ENCODE results near the gene FNDC3B. TPM values are rescaled to one million over a fixed set of nuclear protein-coding genes. Genes with fewer than 3 reads are reported as not detected.

Gene FNDC3B
- total RNA-seq, 5 donors from 2014 or later (not counting 1 experiment from before 2014, with no cell fraction given) = 18.1 to 46.5 (median 23.5) TPM

GRCh38 chr3:172309059-172309458 lies 269.7 kb downstream of the FNDC3B start:
- no peaks in the 10 kb centered on the region for H3K4me1 Mint-ChIP-seq
- WGBS (ENCODE audit: insufficient coverage) = no CpG with 5 or more reads among the region's 3 CpGs

GRCh38 chr3:172309741-172310427 lies 270.5 kb downstream of the FNDC3B start:
- Histone ChIP-seq H3K27me3 (replicated peaks in 1 of 2; ENCODE audit: control insufficient read depth in 2 of 2, extremely low read depth in 1 of 2, insufficient read depth in 2 of 2, low read length in 1 of 2) (no peaks in the 10 kb centered on the region), H3K4me3 (ENCODE audit: control insufficient read depth in 1 of 2, extremely low read depth in 1 of 2, low read length in 1 of 2) (no peak overlapping the region), H3K36me3 (ENCODE audit: control insufficient read depth in 2 of 2, extremely low read depth in 1 of 2, insufficient read depth in 1 of 2, low read length in 1 of 2) (peaks cover 3 to 33% of the 10 kb centered on the region in 2 donors), H3K9me3 (no peaks in the 10 kb centered on the region), H3K27ac (ENCODE audit: low read length) (no peak overlapping the region), H3K4me1 (ENCODE audit: control insufficient read depth in 1 of 2, extremely low read depth in 1 of 2, insufficient read depth in 2 of 2, low read length in 2 of 2) (no peaks in the 10 kb centered on the region)
- no peaks in the 10 kb centered on the region for H3K27me3 Mint-ChIP-seq
- H3K27ac Mint-ChIP-seq = no peak overlapping the region
- WGBS (ENCODE audit: insufficient coverage) = 96% methylated on average over 4 of the region's 7 CpGs
- no peaks in the 10 kb centered on the region for H3K4me1 Mint-ChIP-seq
- ChIA-PET POLR2A (no interaction called here), CTCF (interaction anchor here in 1 of 2 donors (0.6 kb wide), 1 partner anchor 1349 kb away, joined by 4 read pairs; no protein-coding TSS in a partner anchor)
- H3K9me3 Mint-ChIP-seq = no peaks in the 10 kb centered on the region
- ATAC-seq (replicated peaks in 1 of 4) (no peak), DNase-seq (no peak)
- no peak overlapping the region for H3K4me3 Mint-ChIP-seq
- peaks cover 69% of the 10 kb centered on the region for H3K36me3 Mint-ChIP-seq

More at GRCh38 chr3:172309059-172309458, 269.7 kb downstream of the FNDC3B start:
- ChIA-PET POLR2A (no interaction called here), CTCF (no interaction called here)
- no peak overlapping the region for H3K4me3 ChIP-seq (ENCODE audit: control insufficient read depth in 1 of 2, extremely low read depth in 1 of 2, low read length in 1 of 2)
- no peaks in the 10 kb centered on the region for H3K27me3 ChIP-seq (replicated peaks in 1 of 2; ENCODE audit: control insufficient read depth in 2 of 2, extremely low read depth in 1 of 2, insufficient read depth in 2 of 2, low read length in 1 of 2)
- H3K9me3 Mint-ChIP-seq = no peaks in the 10 kb centered on the region
- DNase-seq (no peak), ATAC-seq (replicated peaks in 1 of 4) (no peak)
- H3K4me1 ChIP-seq (ENCODE audit: control insufficient read depth in 1 of 2, extremely low read depth in 1 of 2, insufficient read depth in 2 of 2, low read length in 2 of 2) = no peaks in the 10 kb centered on the region
- peaks cover 3 to 30% of the 10 kb centered on the region in 2 donors for H3K36me3 ChIP-seq (ENCODE audit: control insufficient read depth in 2 of 2, extremely low read depth in 1 of 2, insufficient read depth in 1 of 2, low read length in 1 of 2)
- H3K9me3 ChIP-seq = no peaks in the 10 kb centered on the region
- H3K27ac Mint-ChIP-seq = no peak overlapping the region
- no peak overlapping the region for H3K4me3 Mint-ChIP-seq
- H3K27me3 Mint-ChIP-seq = no peaks in the 10 kb centered on the region
- H3K27ac ChIP-seq (ENCODE audit: low read length) = no peak overlapping the region
- peaks cover 66% of the 10 kb centered on the region for H3K36me3 Mint-ChIP-seq

GRCh38 chr3:172310428-172310760 lies 271.0 kb downstream of the FNDC3B start:
- H3K27me3 Mint-ChIP-seq = no peaks in the 10 kb centered on the region
- ChIA-PET POLR2A (no interaction called here), CTCF (interaction anchor here in 1 of 2 donors (0.6 kb wide), 1 partner anchor 1350 kb away, joined by 4 read pairs; no protein-coding TSS in a partner anchor)
- Histone ChIP-seq H3K4me3 (ENCODE audit: control insufficient read depth in 1 of 2, extremely low read depth in 1 of 2, low read length in 1 of 2) (no peak overlapping the region), H3K27me3 (replicated peaks in 1 of 2; ENCODE audit: control insufficient read depth in 2 of 2, extremely low read depth in 1 of 2, insufficient read depth in 2 of 2, low read length in 1 of 2) (no peaks in the 10 kb centered on the region), H3K27ac (ENCODE audit: low read length) (no peak overlapping the region), H3K9me3 (no peaks in the 10 kb centered on the region), H3K36me3 (ENCODE audit: control insufficient read depth in 2 of 2, extremely low read depth in 1 of 2, insufficient read depth in 1 of 2, low read length in 1 of 2) (peaks cover 3 to 33% of the 10 kb centered on the region in 2 donors), H3K4me1 (ENCODE audit: control insufficient read depth in 1 of 2, extremely low read depth in 1 of 2, insufficient read depth in 2 of 2, low read length in 2 of 2) (no peaks in the 10 kb centered on the region)
- no peak overlapping the region for H3K4me3 Mint-ChIP-seq
- no peaks in the 10 kb centered on the region for H3K4me1 Mint-ChIP-seq
- H3K9me3 Mint-ChIP-seq = no peaks in the 10 kb centered on the region
- ATAC-seq (replicated peaks in 1 of 4) = no peak
- H3K36me3 Mint-ChIP-seq = peaks cover 64% of the 10 kb centered on the region
- WGBS (ENCODE audit: insufficient coverage) = no CpG with 5 or more reads among the region's 3 CpGs
- H3K27ac Mint-ChIP-seq = no peak overlapping the region
- DNase-seq = no peak

- Mint-ChIP-seq H3K4me1 (no peaks in the 10 kb centered on the region), H3K4me3 (no peak overlapping the region), H3K36me3 (peaks cover 59% of the 10 kb centered on the region), H3K27ac (no peak overlapping the region), H3K9me3 (no peaks in the 10 kb centered on the region), H3K27me3 (no peaks in the 10 kb centered on the region)
- 95% methylated on average over 4 of the region's 8 CpGs for WGBS (ENCODE audit: insufficient coverage)
- H3K27me3 ChIP-seq (replicated peaks in 1 of 2; ENCODE audit: control insufficient read depth in 2 of 2, extremely low read depth in 1 of 2, insufficient read depth in 2 of 2, low read length in 1 of 2) = no peaks in the 10 kb centered on the region
- H3K9me3 ChIP-seq = no peaks in the 10 kb centered on the region
- H3K27ac ChIP-seq (ENCODE audit: low read length) = no peak overlapping the region
- DNase-seq (no peak), ATAC-seq (replicated peaks in 1 of 4) (no peak)
- no peaks in the 10 kb centered on the region for H3K4me1 ChIP-seq (ENCODE audit: control insufficient read depth in 1 of 2, extremely low read depth in 1 of 2, insufficient read depth in 2 of 2, low read length in 2 of 2)
- H3K36me3 ChIP-seq (ENCODE audit: control insufficient read depth in 2 of 2, extremely low read depth in 1 of 2, insufficient read depth in 1 of 2, low read length in 1 of 2) = peaks cover 3 to 33% of the 10 kb centered on the region in 2 donors
- ChIA-PET CTCF (no interaction called here), POLR2A (no interaction called here)
- H3K4me3 ChIP-seq (ENCODE audit: control insufficient read depth in 1 of 2, extremely low read depth in 1 of 2, low read length in 1 of 2) = no peak overlapping the region
Observed at GRCh38 chr3:172311217-172311616, 271.8 kb downstream of the FNDC3B start.

GRCh38 chr3:172312001-172312400 lies 272.6 kb downstream of the FNDC3B start:
- POLR2A ChIA-PET = no interaction called here

GRCh38 chr3:172312711-172313110 lies 273.3 kb downstream of the FNDC3B start:
- H3K27ac ChIP-seq (ENCODE audit: low read length) = no peak overlapping the region
- DNase-seq (no peak), ATAC-seq (replicated peaks in 1 of 4) (no peak)
- no peaks in the 10 kb centered on the region for H3K27me3 ChIP-seq (replicated peaks in 1 of 2; ENCODE audit: control insufficient read depth in 2 of 2, extremely low read depth in 1 of 2, insufficient read depth in 2 of 2, low read length in 1 of 2)
- 90% methylated on average over 2 of the region's 5 CpGs for WGBS (ENCODE audit: insufficient coverage)
- H3K4me1 ChIP-seq (ENCODE audit: control insufficient read depth in 1 of 2, extremely low read depth in 1 of 2, insufficient read depth in 2 of 2, low read length in 2 of 2) = no peaks in the 10 kb centered on the region
- no peak overlapping the region for H3K4me3 Mint-ChIP-seq
- peaks cover 3 to 20% of the 10 kb centered on the region in 2 donors for H3K36me3 ChIP-seq (ENCODE audit: control insufficient read depth in 2 of 2, extremely low read depth in 1 of 2, insufficient read depth in 1 of 2, low read length in 1 of 2)
- ChIA-PET CTCF (no interaction called here), POLR2A (no interaction called here)
- H3K9me3 Mint-ChIP-seq = no peaks in the 10 kb centered on the region
- no peaks in the 10 kb centered on the region for H3K4me1 Mint-ChIP-seq
- H3K27me3 Mint-ChIP-seq = no peaks in the 10 kb centered on the region
- H3K9me3 ChIP-seq = no peaks in the 10 kb centered on the region
- H3K27ac Mint-ChIP-seq = no peak overlapping the region
- peaks cover 53% of the 10 kb centered on the region for H3K36me3 Mint-ChIP-seq
- H3K4me3 ChIP-seq (ENCODE audit: control insufficient read depth in 1 of 2, extremely low read depth in 1 of 2, low read length in 1 of 2) = no peak overlapping the region

More at GRCh38 chr3:172312001-172312400, 272.6 kb downstream of the FNDC3B start:
- Histone ChIP-seq H3K27me3 (replicated peaks in 1 of 2; ENCODE audit: control insufficient read depth in 2 of 2, extremely low read depth in 1 of 2, insufficient read depth in 2 of 2, low read length in 1 of 2) (no peaks in the 10 kb centered on the region), H3K4me3 (ENCODE audit: control insufficient read depth in 1 of 2, extremely low read depth in 1 of 2, low read length in 1 of 2) (no peak overlapping the region), H3K27ac (ENCODE audit: low read length) (no peak overlapping the region), H3K9me3 (no peaks in the 10 kb centered on the region), H3K36me3 (ENCODE audit: control insufficient read depth in 2 of 2, extremely low read depth in 1 of 2, insufficient read depth in 1 of 2, low read length in 1 of 2) (peaks cover 3 to 27% of the 10 kb centered on the region in 2 donors), H3K4me1 (ENCODE audit: control insufficient read depth in 1 of 2, extremely low read depth in 1 of 2, insufficient read depth in 2 of 2, low read length in 2 of 2) (no peaks in the 10 kb centered on the region)
- no peak for DNase-seq
- no peaks in the 10 kb centered on the region for H3K4me1 Mint-ChIP-seq
- no peaks in the 10 kb centered on the region for H3K9me3 Mint-ChIP-seq
- H3K4me3 Mint-ChIP-seq = no peak overlapping the region
- ATAC-seq (replicated peaks in 1 of 4) = no peak
- no peak overlapping the region for H3K27ac Mint-ChIP-seq
- CTCF ChIA-PET = interaction anchor here (0.7 kb wide), 3 partner anchors 20 to 989 kb away, joined by 3 to 4 read pairs (median 3); no protein-coding TSS in a partner anchor
- WGBS (ENCODE audit: insufficient coverage) = 90% methylated on average over 2 of the region's 6 CpGs
- no peaks in the 10 kb centered on the region for H3K27me3 Mint-ChIP-seq
- H3K36me3 Mint-ChIP-seq = peaks cover 60% of the 10 kb centered on the region

Data from T-cell (primary cell).